WTC11 (cell line): ENCODE measurements around the gene CELF1.

ENCODE experiments used
- ATF1 ChIP-seq: sonication (generic); formaldehyde crosslinking; IDR thresholded peaks from 2 replicates; pipeline ENCODE4 v1.8.1; 2023; ENCODE audit warnings: mild to moderate bottlenecking, moderate library complexity, missing genetic modification reagents
- ATF3 ChIP-seq: sonication (generic); formaldehyde crosslinking; conservative IDR thresholded peaks from 2 replicates; pipeline ENCODE4 v1.8.1; 2022; ENCODE audit warnings: mild to moderate bottlenecking, missing genetic modification reagents
- CTCF ChIP-seq: fragments of 200-600 bp; IDR thresholded peaks from 2 replicates; pipeline ENCODE4 v1.8.0; 2022; ENCODE audit warnings: antibody characterized with exemption
- FOXJ3 ChIP-seq: sonication (generic); formaldehyde crosslinking; IDR thresholded peaks from 2 replicates; pipeline ENCODE4 v1.9.0; 2021; ENCODE audit warnings: missing genetic modification reagents, mild to moderate bottlenecking, borderline replicate concordance
- HMGXB4 ChIP-seq: sonication (generic); formaldehyde crosslinking; IDR thresholded peaks from 2 replicates; pipeline ENCODE4 v1.8.1; 2023; ENCODE audit warnings: mild to moderate bottlenecking, moderate library complexity, missing genetic modification reagents
- SP1 ChIP-seq: sonication (generic); formaldehyde crosslinking; conservative IDR thresholded peaks from 2 replicates; pipeline ENCODE4 v1.8.1; 2022; ENCODE audit warnings: missing genetic modification reagents
- ZMAT4 ChIP-seq: fragments of 250-450 bp; sonication (Bioruptor Pico); IDR thresholded peaks from 2 replicates; pipeline ENCODE4 v1.9.0; 2021; ENCODE audit warnings: mild to moderate bottlenecking
- ZNF263 ChIP-seq: sonication (generic); formaldehyde crosslinking; IDR thresholded peaks from 2 replicates; pipeline ENCODE4 v1.8.1; 2022; ENCODE audit warnings: low read depth, mild to moderate bottlenecking, moderate library complexity, missing genetic modification reagents
- TF ChIP-seq, protein P1 (sequence below): sonication (generic); formaldehyde crosslinking; IDR thresholded peaks from 2 replicates; pipeline ENCODE4 v1.8.1; 2023; ENCODE audit warnings: mild to moderate bottlenecking, missing genetic modification reagents, borderline replicate concordance

DNA sequence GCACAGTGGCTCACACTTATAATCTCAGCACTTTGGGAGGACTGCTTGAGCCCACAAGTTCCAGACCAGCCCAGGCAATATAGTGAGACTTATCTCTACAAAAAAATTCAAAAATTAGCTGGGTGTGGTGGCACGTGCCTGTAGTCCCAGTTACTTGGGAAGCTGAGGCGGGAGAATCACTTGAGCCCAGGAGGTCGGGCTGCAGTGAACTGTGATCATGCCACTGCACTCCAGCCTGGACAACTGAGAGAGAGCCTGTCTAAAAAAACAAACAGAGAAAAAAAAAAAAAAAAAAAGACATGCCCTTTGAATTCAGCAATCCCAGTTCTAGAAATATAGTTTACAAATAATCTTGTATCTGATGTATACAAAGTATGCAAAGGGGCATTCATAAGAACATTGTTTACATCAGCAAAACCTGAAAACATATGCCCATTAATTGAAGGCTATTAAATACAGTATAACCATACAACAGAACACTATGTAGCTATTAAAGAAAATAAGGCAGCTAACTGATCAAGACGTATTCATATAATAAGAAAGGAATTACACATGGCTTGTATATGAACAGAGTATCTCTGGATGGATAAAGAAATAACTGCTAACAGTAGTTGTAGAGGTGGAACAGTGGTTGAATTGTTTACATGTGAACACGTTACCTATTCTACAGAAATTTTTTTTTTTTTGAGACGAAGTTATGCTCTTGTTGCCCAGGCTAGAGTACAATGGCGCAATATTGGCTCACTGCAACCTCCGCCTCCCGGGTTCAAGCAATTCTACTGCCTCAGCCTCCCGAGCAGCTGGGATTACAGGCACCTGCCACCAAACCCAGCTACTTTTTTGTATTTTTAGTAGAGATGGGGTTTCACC, 35.7 kb downstream of the CELF1 start:
- TF ChIP-seq ZMAT4 (CRISPR knock-in tag) = no peak
- no peak for TF ChIP-seq CTCF
- no peak for TF ChIP-seq ATF1
- TF ChIP-seq SP1 = no peak
- TF ChIP-seq ZNF263 = no peak
- TF ChIP-seq HMGXB4 = no peak
- TF ChIP-seq FOXJ3 (CRISPR knock-in tag) = no peak
- TF ChIP-seq, protein P1, sequence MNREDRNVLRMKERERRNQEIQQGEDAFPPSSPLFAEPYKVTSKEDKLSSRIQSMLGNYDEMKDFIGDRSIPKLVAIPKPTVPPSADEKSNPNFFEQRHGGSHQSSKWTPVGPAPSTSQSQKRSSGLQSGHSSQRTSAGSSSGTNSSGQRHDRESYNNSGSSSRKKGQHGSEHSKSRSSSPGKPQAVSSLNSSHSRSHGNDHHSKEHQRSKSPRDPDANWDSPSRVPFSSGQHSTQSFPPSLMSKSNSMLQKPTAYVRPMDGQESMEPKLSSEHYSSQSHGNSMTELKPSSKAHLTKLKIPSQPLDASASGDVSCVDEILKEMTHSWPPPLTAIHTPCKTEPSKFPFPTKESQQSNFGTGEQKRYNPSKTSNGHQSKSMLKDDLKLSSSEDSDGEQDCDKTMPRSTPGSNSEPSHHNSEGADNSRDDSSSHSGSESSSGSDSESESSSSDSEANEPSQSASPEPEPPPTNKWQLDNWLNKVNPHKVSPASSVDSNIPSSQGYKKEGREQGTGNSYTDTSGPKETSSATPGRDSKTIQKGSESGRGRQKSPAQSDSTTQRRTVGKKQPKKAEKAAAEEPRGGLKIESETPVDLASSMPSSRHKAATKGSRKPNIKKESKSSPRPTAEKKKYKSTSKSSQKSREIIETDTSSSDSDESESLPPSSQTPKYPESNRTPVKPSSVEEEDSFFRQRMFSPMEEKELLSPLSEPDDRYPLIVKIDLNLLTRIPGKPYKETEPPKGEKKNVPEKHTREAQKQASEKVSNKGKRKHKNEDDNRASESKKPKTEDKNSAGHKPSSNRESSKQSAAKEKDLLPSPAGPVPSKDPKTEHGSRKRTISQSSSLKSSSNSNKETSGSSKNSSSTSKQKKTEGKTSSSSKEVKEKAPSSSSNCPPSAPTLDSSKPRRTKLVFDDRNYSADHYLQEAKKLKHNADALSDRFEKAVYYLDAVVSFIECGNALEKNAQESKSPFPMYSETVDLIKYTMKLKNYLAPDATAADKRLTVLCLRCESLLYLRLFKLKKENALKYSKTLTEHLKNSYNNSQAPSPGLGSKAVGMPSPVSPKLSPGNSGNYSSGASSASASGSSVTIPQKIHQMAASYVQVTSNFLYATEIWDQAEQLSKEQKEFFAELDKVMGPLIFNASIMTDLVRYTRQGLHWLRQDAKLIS (CRISPR knock-in tag) = no peak
- no peak for TF ChIP-seq ATF3 (CRISPR knock-in tag)
